ACC112 (cell line): ENCODE measurements around the gene TNRC6B.
"Not testable (repeated sequence)": the region's sequence is repeated elsewhere in the genome, so short reads cannot be mapped to it uniquely, and the experiment has no call there.

Experiments
- H2AFZ ChIP-seq: fragments of 200-600 bp; sonication (generic); one replicate; pipeline ENCODE4 v1.6.0; 2017; ENCODE audit warnings: antibody characterized with exemption, low read length; ENCODE audit not compliant: unreplicated experiment
- H3K27ac ChIP-seq: fragments of 200-600 bp; sonication (generic); 2 replicates; pipeline ENCODE4 v1.5.1; 2014; ENCODE audit warnings: low read depth, mild to moderate bottlenecking, antibody characterized with exemption, low read length, moderate library complexity
- H3K27me3 ChIP-seq: fragments of 200-600 bp; sonication (generic); 2 replicates; pipeline ENCODE4 v1.6.1; 2014; ENCODE audit warnings: mild to moderate bottlenecking, antibody characterized with exemption, low read length, moderate library complexity, mixed read lengths; ENCODE audit not compliant: insufficient read depth
- H3K36me3 ChIP-seq: fragments of 200-600 bp; sonication (generic); 2 replicates; pipeline ENCODE4 v1.6.1; 2016; ENCODE audit warnings: mild to moderate bottlenecking, antibody characterized with exemption, low read length, moderate library complexity, mixed read lengths; ENCODE audit not compliant: insufficient read depth
- H3K4me1 ChIP-seq: fragments of 200-600 bp; sonication (generic); one replicate; pipeline ENCODE4 v1.6.1; 2016; ENCODE audit warnings: low read length, mixed read lengths; ENCODE audit not compliant: insufficient read depth, unreplicated experiment, control insufficient read depth
- H3K4me3 ChIP-seq: fragments of 200-600 bp; sonication (generic); 2 replicates; pipeline ENCODE4 v1.5.1; 2014; ENCODE audit warnings: mild to moderate bottlenecking, low read depth, low read length
- H3K79me2 ChIP-seq: fragments of 200-600 bp; sonication (generic); one replicate; pipeline ENCODE4 v1.6.0; 2016; ENCODE audit warnings: low read length; ENCODE audit not compliant: control insufficient read depth, unreplicated experiment, insufficient read depth

The TNRC6B gene

GRCh38 chr22:40177738-40178416, at the start of gene TNRC6B:
TSS of gene TNRC6B (plus strand) at chr22:40177925. CDS start at chr22:40178136, 211 bp downstream.
- Histone ChIP-seq H3K4me1 (peaks cover 18% of the 10 kb centered on the region), H3K27me3 (no peaks in the 10 kb centered on the region), H3K27ac (peak within 1 kb of the TSS; percentile 69), H3K4me3 (peak within 1 kb of the TSS; percentile 94), H2AFZ (peak within 1 kb of the TSS; percentile 94), H3K36me3 (no peaks in the 10 kb centered on the region), H3K79me2 (peaks cover 49% of the 10 kb centered on the region)

GRCh38 chr22:40128989-40129388, 48.7 kb upstream of the TNRC6B start:
- Histone ChIP-seq H3K4me1 (no peaks in the 10 kb centered on the region), H3K27ac (no peak overlapping the region), H3K79me2 (no peaks in the 10 kb centered on the region), H3K36me3 (no peaks in the 10 kb centered on the region), H3K27me3 (no peaks in the 10 kb centered on the region), H2AFZ (no peak overlapping the region), H3K4me3 (no peak overlapping the region)

- Histone ChIP-seq H3K4me3 (no peak overlapping the region), H3K27ac (no peak overlapping the region), H2AFZ (no peak overlapping the region), H3K79me2 (no peaks in the 10 kb centered on the region), H3K4me1 (no peaks in the 10 kb centered on the region), H3K27me3 (no peaks in the 10 kb centered on the region), H3K36me3 (no peaks in the 10 kb centered on the region)
Observed at GRCh38 chr22:40137132-40137531, 40.6 kb upstream of the TNRC6B start.

GRCh38 chr22:40138866-40139265, 38.9 kb upstream of the TNRC6B start:
- Histone ChIP-seq H3K79me2 (no peaks in the 10 kb centered on the region), H3K36me3 (no peaks in the 10 kb centered on the region)

GRCh38 chr22:40147388-40148176, 30.1 kb upstream of the TNRC6B start:
- H3K36me3 ChIP-seq = no peaks in the 10 kb centered on the region
- no peak overlapping the region for H3K27ac ChIP-seq
- no peak overlapping the region for H3K4me3 ChIP-seq
- H3K79me2 ChIP-seq = no peaks in the 10 kb centered on the region
- no peak overlapping the region for H2AFZ ChIP-seq
- H3K27me3 ChIP-seq = no peaks in the 10 kb centered on the region
- no peaks in the 10 kb centered on the region for H3K4me1 ChIP-seq

More at GRCh38 chr22:40138866-40139265, 38.9 kb upstream of the TNRC6B start:
- no peak overlapping the region for H3K4me3 ChIP-seq
- no peak overlapping the region for H3K27ac ChIP-seq
- no peaks in the 10 kb centered on the region for H3K27me3 ChIP-seq
- no peaks in the 10 kb centered on the region for H3K4me1 ChIP-seq
- no peak overlapping the region for H2AFZ ChIP-seq

GRCh38 chr22:40153192-40153591, 24.5 kb upstream of the TNRC6B start:
- Histone ChIP-seq H3K27me3 (no peaks in the 10 kb centered on the region), H2AFZ (no peak overlapping the region)

GRCh38 chr22:40153705-40154104, 24.0 kb upstream of the TNRC6B start:
- Histone ChIP-seq H3K79me2 (no peaks in the 10 kb centered on the region), H3K4me3 (no peak overlapping the region), H3K27me3 (no peaks in the 10 kb centered on the region), H3K4me1 (no peaks in the 10 kb centered on the region), H3K36me3 (no peaks in the 10 kb centered on the region), H3K27ac (no peak overlapping the region), H2AFZ (no peak overlapping the region)

More at GRCh38 chr22:40153192-40153591, 24.5 kb upstream of the TNRC6B start:
- H3K79me2 ChIP-seq = no peaks in the 10 kb centered on the region
- H3K4me1 ChIP-seq = no peaks in the 10 kb centered on the region
- H3K36me3 ChIP-seq = no peaks in the 10 kb centered on the region
- H3K4me3 ChIP-seq = no peak overlapping the region
- H3K27ac ChIP-seq = no peak overlapping the region

GRCh38 chr22:40156001-40156516, 21.7 kb upstream of the TNRC6B start:
- no peak overlapping the region for H3K4me3 ChIP-seq
- H3K36me3 ChIP-seq = no peaks in the 10 kb centered on the region
- H3K79me2 ChIP-seq = no peaks in the 10 kb centered on the region
- H3K27me3 ChIP-seq = no peaks in the 10 kb centered on the region
- H3K4me1 ChIP-seq = no peaks in the 10 kb centered on the region
- no peak overlapping the region for H2AFZ ChIP-seq
- H3K27ac ChIP-seq = no peak overlapping the region

- H3K27me3 ChIP-seq, H3K36me3 ChIP-seq, H3K4me1 ChIP-seq, H2AFZ ChIP-seq, H3K4me3 ChIP-seq, H3K27ac ChIP-seq, H3K79me2 ChIP-seq: not testable (repeated sequence)
Observed at GRCh38 chr22:40156682-40157081, 21.0 kb upstream of the TNRC6B start.

GRCh38 chr22:40157330-40157945, 20.3 kb upstream of the TNRC6B start:
- no peak overlapping the region for H2AFZ ChIP-seq
- no peaks in the 10 kb centered on the region for H3K79me2 ChIP-seq
- no peaks in the 10 kb centered on the region for H3K4me1 ChIP-seq
- H3K4me3 ChIP-seq = no peak overlapping the region
- no peaks in the 10 kb centered on the region for H3K27me3 ChIP-seq
- H3K27ac ChIP-seq = no peak overlapping the region
- no peaks in the 10 kb centered on the region for H3K36me3 ChIP-seq
